ENCODE results near the gene TUBA1C. TPM values are rescaled to one million over a fixed set of nuclear protein-coding genes. Genes with fewer than 3 reads are reported as not detected.

The TUBA1C gene
- total RNA-seq, 1 donor: 321 TPM

DNA sequence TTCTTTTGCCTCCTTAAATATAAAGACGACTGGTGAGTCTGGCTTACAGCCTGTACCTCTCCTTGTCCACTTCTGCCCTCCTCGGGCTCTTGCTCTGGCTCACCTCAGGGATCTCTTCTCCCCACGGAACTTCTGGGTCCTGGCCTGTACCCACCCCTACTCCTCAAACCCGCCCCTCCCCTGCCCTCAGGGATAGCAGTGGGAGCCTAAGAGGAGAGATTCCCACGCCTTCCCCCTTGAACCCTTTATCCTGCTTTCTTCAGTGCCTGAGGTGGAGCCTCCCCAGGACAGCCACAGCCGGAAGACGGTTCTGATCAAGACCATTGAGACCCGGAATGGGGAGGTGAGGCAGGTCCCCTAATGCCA is 32.8 kb downstream of the TUBA1C start:
- Histone ChIP-seq H3K4me1 (ENCODE audit: insufficient read depth, low read length) (no peaks in the 10 kb centered on the region), H3K79me2 (ENCODE audit: insufficient read depth, low read length) (no peaks in the 10 kb centered on the region), H3K4me3 (ENCODE audit: insufficient read depth, low read length) (no peak overlapping the region), H4K20me1 (ENCODE audit: insufficient read depth, low read length) (no peaks in the 10 kb centered on the region), H3K27me3 (ENCODE audit: insufficient read depth, low read length) (peaks cover 54% of the 10 kb centered on the region), H3K9me3 (ENCODE audit: low read depth, low read length) (no peaks in the 10 kb centered on the region), H3K4me2 (ENCODE audit: insufficient read depth, low read length) (no peak overlapping the region), H2AFZ (ENCODE audit: low read length) (no peak overlapping the region), H3K36me3 (ENCODE audit: insufficient read depth, low read length) (no peaks in the 10 kb centered on the region), H3K27ac (ENCODE audit: low read depth, low read length) (no peak overlapping the region)
- TF ChIP-seq, protein P1, sequence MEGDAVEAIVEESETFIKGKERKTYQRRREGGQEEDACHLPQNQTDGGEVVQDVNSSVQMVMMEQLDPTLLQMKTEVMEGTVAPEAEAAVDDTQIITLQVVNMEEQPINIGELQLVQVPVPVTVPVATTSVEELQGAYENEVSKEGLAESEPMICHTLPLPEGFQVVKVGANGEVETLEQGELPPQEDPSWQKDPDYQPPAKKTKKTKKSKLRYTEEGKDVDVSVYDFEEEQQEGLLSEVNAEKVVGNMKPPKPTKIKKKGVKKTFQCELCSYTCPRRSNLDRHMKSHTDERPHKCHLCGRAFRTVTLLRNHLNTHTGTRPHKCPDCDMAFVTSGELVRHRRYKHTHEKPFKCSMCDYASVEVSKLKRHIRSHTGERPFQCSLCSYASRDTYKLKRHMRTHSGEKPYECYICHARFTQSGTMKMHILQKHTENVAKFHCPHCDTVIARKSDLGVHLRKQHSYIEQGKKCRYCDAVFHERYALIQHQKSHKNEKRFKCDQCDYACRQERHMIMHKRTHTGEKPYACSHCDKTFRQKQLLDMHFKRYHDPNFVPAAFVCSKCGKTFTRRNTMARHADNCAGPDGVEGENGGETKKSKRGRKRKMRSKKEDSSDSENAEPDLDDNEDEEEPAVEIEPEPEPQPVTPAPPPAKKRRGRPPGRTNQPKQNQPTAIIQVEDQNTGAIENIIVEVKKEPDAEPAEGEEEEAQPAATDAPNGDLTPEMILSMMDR (IDR thresholded peaks at IDR 0.05; ENCODE audit: extremely low read depth, low read depth, low read length): no peak
- DNase-seq (ENCODE audit: insufficient read length, low spot score, missing footprints): no peak

DNA sequence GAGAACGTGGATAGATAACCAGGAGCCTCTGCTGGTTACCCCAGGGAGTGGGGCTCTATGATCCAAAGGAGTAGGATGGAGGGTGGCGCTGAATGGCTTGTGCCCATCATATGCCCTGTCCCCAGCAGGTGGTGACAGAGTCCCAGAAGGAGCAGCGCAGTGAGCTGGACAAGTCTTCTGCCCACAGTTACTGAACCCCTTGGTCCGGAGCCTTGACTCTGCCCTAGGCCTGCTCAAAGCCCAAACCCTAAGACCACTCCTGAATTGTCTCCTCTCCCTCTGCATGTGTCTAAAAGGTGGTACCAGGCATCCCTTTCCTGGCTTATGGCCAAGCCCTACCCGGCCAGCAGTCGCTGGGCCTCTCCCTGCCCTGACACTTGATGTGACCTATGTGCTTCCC is 33.3 kb downstream of the TUBA1C start:
- Histone ChIP-seq H2AFZ (ENCODE audit: low read length) (no peak overlapping the region), H3K27ac (ENCODE audit: low read depth, low read length) (no peak overlapping the region), H3K4me3 (ENCODE audit: insufficient read depth, low read length) (no peak overlapping the region), H3K27me3 (ENCODE audit: insufficient read depth, low read length) (peaks cover 54% of the 10 kb centered on the region), H4K20me1 (ENCODE audit: insufficient read depth, low read length) (no peaks in the 10 kb centered on the region), H3K4me2 (ENCODE audit: insufficient read depth, low read length) (no peak overlapping the region), H3K4me1 (ENCODE audit: insufficient read depth, low read length) (no peaks in the 10 kb centered on the region), H3K79me2 (ENCODE audit: insufficient read depth, low read length) (no peaks in the 10 kb centered on the region), H3K9me3 (ENCODE audit: low read depth, low read length) (no peaks in the 10 kb centered on the region), H3K36me3 (ENCODE audit: insufficient read depth, low read length) (no peaks in the 10 kb centered on the region)
- TF ChIP-seq, protein P1 (IDR thresholded peaks at IDR 0.05; ENCODE audit: extremely low read depth, low read depth, low read length): no peak
- peak; percentile 74 for DNase-seq (ENCODE audit: insufficient read length, low spot score, missing footprints)

DNA sequence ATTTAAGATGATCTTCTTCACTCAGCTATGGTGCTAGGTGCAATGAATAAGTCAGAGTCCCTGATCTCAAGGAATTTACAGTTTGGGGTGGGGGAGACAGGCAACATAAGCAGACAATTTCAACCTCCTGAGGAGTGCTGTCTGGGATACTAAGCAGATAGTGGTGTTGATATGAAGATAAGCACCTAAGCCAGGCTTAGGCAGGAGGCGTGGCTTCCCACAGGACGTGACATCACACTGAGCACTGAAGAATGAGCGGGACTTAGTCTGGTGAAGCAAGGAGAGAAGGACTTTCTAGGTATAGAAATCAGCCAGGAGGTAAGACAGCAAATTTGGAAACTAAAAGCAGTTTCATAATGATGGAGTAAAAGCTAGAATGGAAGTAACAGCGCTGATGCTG is 36.9 kb downstream of the TUBA1C start:
- Histone ChIP-seq H3K4me2 (ENCODE audit: insufficient read depth, low read length) (no peak overlapping the region), H3K27me3 (ENCODE audit: insufficient read depth, low read length) (peaks cover 33% of the 10 kb centered on the region), H3K79me2 (ENCODE audit: insufficient read depth, low read length) (no peaks in the 10 kb centered on the region), H2AFZ (ENCODE audit: low read length) (no peak overlapping the region), H3K27ac (ENCODE audit: low read depth, low read length) (no peak overlapping the region), H3K4me1 (ENCODE audit: insufficient read depth, low read length) (no peaks in the 10 kb centered on the region), H4K20me1 (ENCODE audit: insufficient read depth, low read length) (no peaks in the 10 kb centered on the region), H3K9me3 (ENCODE audit: low read depth, low read length) (no peaks in the 10 kb centered on the region), H3K4me3 (ENCODE audit: insufficient read depth, low read length) (no peak overlapping the region), H3K36me3 (ENCODE audit: insufficient read depth, low read length) (no peaks in the 10 kb centered on the region)
- TF ChIP-seq, protein P1 (IDR thresholded peaks at IDR 0.05; ENCODE audit: extremely low read depth, low read depth, low read length): no peak
- DNase-seq (ENCODE audit: insufficient read length, low spot score, missing footprints): peak; percentile 23

DNA sequence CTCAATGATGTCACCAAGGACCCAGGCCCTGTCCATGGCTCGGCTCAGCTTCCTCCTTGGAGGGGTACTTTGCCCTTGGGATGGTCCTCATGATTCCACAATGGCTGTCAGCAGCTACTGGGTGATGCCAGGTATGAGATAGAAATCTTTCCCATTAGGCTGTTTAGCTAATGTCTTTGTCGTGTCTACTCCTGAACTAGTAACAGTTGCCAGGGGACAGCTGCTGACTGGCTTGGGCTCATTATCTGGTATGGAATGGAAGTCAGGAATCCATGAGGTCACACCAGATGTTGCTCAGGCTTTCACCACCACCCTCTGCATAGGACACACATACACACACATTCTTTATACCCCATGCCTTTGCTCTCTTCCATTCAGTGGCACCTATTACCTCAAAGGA is 39.3 kb downstream of the TUBA1C start:
- TF ChIP-seq, protein P1 (IDR thresholded peaks at IDR 0.05; ENCODE audit: extremely low read depth, low read depth, low read length): no peak
- DNase-seq (ENCODE audit: insufficient read length, low spot score, missing footprints): peak; percentile 58
- no peaks in the 10 kb centered on the region for H3K9me3 ChIP-seq (ENCODE audit: low read depth, low read length)
- H3K27ac ChIP-seq (ENCODE audit: low read depth, low read length): no peak overlapping the region
- no peak overlapping the region for H2AFZ ChIP-seq (ENCODE audit: low read length)
- no peaks in the 10 kb centered on the region for H3K79me2 ChIP-seq (ENCODE audit: insufficient read depth, low read length)
- no peak overlapping the region for H3K4me2 ChIP-seq (ENCODE audit: insufficient read depth, low read length)
- peaks cover 23% of the 10 kb centered on the region for H3K27me3 ChIP-seq (ENCODE audit: insufficient read depth, low read length)
- no peaks in the 10 kb centered on the region for H3K36me3 ChIP-seq (ENCODE audit: insufficient read depth, low read length)
- H3K4me1 ChIP-seq (ENCODE audit: insufficient read depth, low read length): no peaks in the 10 kb centered on the region
- no peak overlapping the region for H3K4me3 ChIP-seq (ENCODE audit: insufficient read depth, low read length)
- no peaks in the 10 kb centered on the region for H4K20me1 ChIP-seq (ENCODE audit: insufficient read depth, low read length)

All from osteoblast (primary cell).